PC-3 (cell line): Measurements from ENCODE around the gene HIRA.

Source experiments
- CTCF ChIP-seq: fragments of 300-600 bp; sonication (generic); conservative IDR thresholded peaks from 2 replicates; pipeline ENCODE4 v1.5.1; 2017; ENCODE audit warnings: antibody characterized with exemption, low read depth, mild to moderate bottlenecking, low read length
- EZH2 ChIP-seq: fragments of 300-600 bp; sonication (generic); IDR thresholded peaks from one replicate; pipeline ENCODE4 v1.6.1; 2017; ENCODE audit warnings: antibody characterized with exemption, mild to moderate bottlenecking, low read length; ENCODE audit not compliant: unreplicated experiment
- EZH2phosphoT487 ChIP-seq: fragments of 300-600 bp; sonication (generic); IDR thresholded peaks from 2 replicates; pipeline ENCODE4 v1.6.1; 2018; ENCODE audit warnings: mild to moderate bottlenecking, antibody characterized with exemption, low read length, borderline replicate concordance

GRCh38 chr22:19376247-19376646 lies 55.3 kb downstream of the HIRA start:
- TF ChIP-seq CTCF (no peak), EZH2 (no peak), EZH2phosphoT487 (no peak)
